ENCODE results near the gene UBE2L5. TPM values are rescaled to one million over a fixed set of nuclear protein-coding genes. Genes with fewer than 3 reads are reported as not detected.
A peak's percentile ranks its signal among the peaks of the same experiment; 100 is the strongest.

The UBE2L5 gene
- total and polyA plus RNA-seq, 2 donors (not counting 1 experiment from before 2014, with no cell fraction given): 0.20 TPM; not detected in 1

- TF ChIP-seq EZH2 (IDR thresholded peaks at IDR 0.05; ENCODE audit: low read length, missing control alignments): no peak
- no peak for TF ChIP-seq CTCF (conservative IDR thresholded peaks at IDR 0.05 in 1 of 2, IDR thresholded peaks at IDR 0.05 in 1 of 2; ENCODE audit: low read depth in 1 of 2, low read length in 2 of 2)
- Histone ChIP-seq H3K36me3 (ENCODE audit: control insufficient read depth, insufficient read depth, low read length) (no peaks in the 10 kb centered on the region), H3K4me1 (ENCODE audit: control insufficient read depth, extremely low read depth, insufficient read depth, low read length) (peaks cover 2% of the 10 kb centered on the region), H3K4me3 (replicated peaks in 1 of 4; ENCODE audit: control extremely low read depth in 1 of 4, insufficient read depth in 1 of 4, low read depth in 3 of 4, low read length in 4 of 4) (peak overlapping the region in 3 of 4 experiments; percentile 53 to 71 (median 65)), H3K9me3 (ENCODE audit: control insufficient read depth, insufficient read depth, low read depth, low read length) (no peaks in the 10 kb centered on the region), H3K27me3 (ENCODE audit: control insufficient read depth, insufficient read depth, low read length) (no peaks in the 10 kb centered on the region), H4K20me1 (ENCODE audit: control insufficient read depth, extremely low read depth, insufficient read depth, low read length) (no peaks in the 10 kb centered on the region), H3K27ac (ENCODE audit: insufficient read depth, low read length) (peak overlapping the region; percentile 87), H3K4me2 (ENCODE audit: extremely low read depth, insufficient read depth, low read length) (no peak overlapping the region), H2AFZ (ENCODE audit: low read length) (no peak overlapping the region), H3K9ac (ENCODE audit: insufficient read depth, low read length) (peak overlapping the region; percentile 90), H3K79me2 (ENCODE audit: control insufficient read depth, insufficient read depth, low read length) (peaks cover 26% of the 10 kb centered on the region)
- no peak for DNase-seq (ENCODE audit: low read depth in 2 of 2)
Measured at GRCh38 chr13:30465343-30465592, 43.0 kb downstream of the UBE2L5 start.

GRCh38 chr13:30465593-30466357 lies 43.5 kb downstream of the UBE2L5 start, which contains the start of gene HMGB1:
TSS of gene HMGB1 (minus strand) at chr13:30465936. CDS start at chr13:30463680, 2,256 bp downstream.
- Histone ChIP-seq H3K9ac (ENCODE audit: insufficient read depth, low read length) (peak within 1 kb of the TSS; percentile 90), H3K79me2 (ENCODE audit: control insufficient read depth, insufficient read depth, low read length) (peaks cover 26% of the 10 kb centered on the region), H2AFZ (ENCODE audit: low read length) (no peak within 1 kb of the TSS), H3K27me3 (ENCODE audit: control insufficient read depth, insufficient read depth, low read length) (no peaks in the 10 kb centered on the region), H3K36me3 (ENCODE audit: control insufficient read depth, insufficient read depth, low read length) (no peaks in the 10 kb centered on the region), H3K4me1 (ENCODE audit: control insufficient read depth, extremely low read depth, insufficient read depth, low read length) (peaks cover 2% of the 10 kb centered on the region), H3K4me3 (replicated peaks in 1 of 4; ENCODE audit: control extremely low read depth in 1 of 4, insufficient read depth in 1 of 4, low read depth in 3 of 4, low read length in 4 of 4) (peak within 1 kb of the TSS; percentile 48 to 74 (median 59)), H3K4me2 (ENCODE audit: extremely low read depth, insufficient read depth, low read length) (peak within 1 kb of the TSS; percentile 87), H4K20me1 (ENCODE audit: control insufficient read depth, extremely low read depth, insufficient read depth, low read length) (no peaks in the 10 kb centered on the region), H3K9me3 (ENCODE audit: control insufficient read depth, insufficient read depth, low read depth, low read length) (no peaks in the 10 kb centered on the region), H3K27ac (ENCODE audit: insufficient read depth, low read length) (peak within 1 kb of the TSS; percentile 87)
- peak; percentile 99 for DNase-seq (ENCODE audit: low read depth in 2 of 2)
- no peak for TF ChIP-seq EZH2 (IDR thresholded peaks at IDR 0.05; ENCODE audit: low read length, missing control alignments)
- no peak for TF ChIP-seq CTCF (conservative IDR thresholded peaks at IDR 0.05 in 1 of 2, IDR thresholded peaks at IDR 0.05 in 1 of 2; ENCODE audit: low read depth in 1 of 2, low read length in 2 of 2)

- no peak overlapping the region for H2AFZ ChIP-seq (ENCODE audit: low read length)
- DNase-seq (ENCODE audit: low read depth in 2 of 2): peak in 1 of 2 donors; percentile 53
- H3K27ac ChIP-seq (ENCODE audit: insufficient read depth, low read length): peak overlapping the region; percentile 62
- H3K9ac ChIP-seq (ENCODE audit: insufficient read depth, low read length): peak overlapping the region; percentile 44
- peaks cover 26% of the 10 kb centered on the region for H3K79me2 ChIP-seq (ENCODE audit: control insufficient read depth, insufficient read depth, low read length)
- H3K4me1 ChIP-seq (ENCODE audit: control insufficient read depth, extremely low read depth, insufficient read depth, low read length): peaks cover 2% of the 10 kb centered on the region
- no peaks in the 10 kb centered on the region for H3K9me3 ChIP-seq (ENCODE audit: control insufficient read depth, insufficient read depth, low read depth, low read length)
- H3K27me3 ChIP-seq (ENCODE audit: control insufficient read depth, insufficient read depth, low read length): no peaks in the 10 kb centered on the region
- no peaks in the 10 kb centered on the region for H3K36me3 ChIP-seq (ENCODE audit: control insufficient read depth, insufficient read depth, low read length)
- H3K4me3 ChIP-seq (replicated peaks in 1 of 4; ENCODE audit: control extremely low read depth in 1 of 4, insufficient read depth in 1 of 4, low read depth in 3 of 4, low read length in 4 of 4): peak overlapping the region; percentile 36 to 71 (median 44)
- H4K20me1 ChIP-seq (ENCODE audit: control insufficient read depth, extremely low read depth, insufficient read depth, low read length): no peaks in the 10 kb centered on the region
- no peak for TF ChIP-seq CTCF (conservative IDR thresholded peaks at IDR 0.05 in 1 of 2, IDR thresholded peaks at IDR 0.05 in 1 of 2; ENCODE audit: low read depth in 1 of 2, low read length in 2 of 2)
- no peak for TF ChIP-seq EZH2 (IDR thresholded peaks at IDR 0.05; ENCODE audit: low read length, missing control alignments)
- H3K4me2 ChIP-seq (ENCODE audit: extremely low read depth, insufficient read depth, low read length): peak overlapping the region; percentile 87
Measured at GRCh38 chr13:30466358-30466714, 44.0 kb downstream of the UBE2L5 start.
